ENCODE measurements around the gene RFNG. TPM values are rescaled to one million over a fixed set of nuclear protein-coding genes. Genes with fewer than 3 reads are reported as not detected.

The RFNG gene
- total and polyA plus RNA-seq, 2 of the 13 experiments (the other 11 are each of a cell fraction or from before 2014, with no cell fraction given): 61.4 to 64.0 TPM

GRCh38 chr17:82098939-82099763 lies 47.5 kb upstream of the RFNG start (continued):
- TF ChIP-seq MNT (IDR thresholded peaks at IDR 0.05) (no peak), MLXIP (CRISPR knock-in tag; IDR thresholded peaks at IDR 0.05; ENCODE audit: borderline replicate concordance) (0 out of 2 replicates have a peak, but pooled peaks have one; percentile 18), ZNF362 (CRISPR knock-in tag; IDR thresholded peaks at IDR 0.05; ENCODE audit: borderline replicate concordance) (peak; percentile 7; the same call in 1 of the 2 replicates), FOXP4 (CRISPR knock-in tag; IDR thresholded peaks at IDR 0.05) (no peak), AFF4 (CRISPR knock-in tag; IDR thresholded peaks at IDR 0.05) (no peak), GATAD2A (CRISPR knock-in tag; IDR thresholded peaks at IDR 0.05) (no peak), ZNF558 (CRISPR knock-in tag; IDR thresholded peaks at IDR 0.05; ENCODE audit: borderline replicate concordance) (no peak), REST (IDR thresholded peaks at IDR 0.05; ENCODE audit: borderline replicate concordance in 1 of 2, low read depth in 1 of 2, low read length in 2 of 2) (no peak; a peak in 1 of 4 replicates), ZNF20 (CRISPR knock-in tag; IDR thresholded peaks at IDR 0.05) (no peak), RBFOX2 (IDR thresholded peaks at IDR 0.05; ENCODE audit: low read depth, low read length) (peak; percentile 85), BCL6 (CRISPR knock-in tag; IDR thresholded peaks at IDR 0.05) (no peak)
